ENCODE measurements around the gene CNGB1. TPM values are rescaled to one million over a fixed set of nuclear protein-coding genes. Genes with fewer than 3 reads are reported as not detected.

CNGB1 gene
- total RNA-seq, 1 experiment from 2014 or later = not detected

GRCh38 chr16:57948027-57948426 lies 22.9 kb downstream of the CNGB1 start (continued):
- TF ChIP-seq AFF4 (CRISPR knock-in tag; IDR thresholded peaks at IDR 0.05; ENCODE audit: borderline replicate concordance) (no peak), ERG (CRISPR knock-in tag; IDR thresholded peaks at IDR 0.05) (no peak), ZNF671 (CRISPR knock-in tag; IDR thresholded peaks at IDR 0.05) (no peak), ZNF232 (CRISPR knock-in tag; IDR thresholded peaks at IDR 0.05) (no peak), HMGXB4 (CRISPR knock-in tag; IDR thresholded peaks at IDR 0.05) (no peak), ZMAT4 (CRISPR knock-in tag; IDR thresholded peaks at IDR 0.05) (no peak)

- Mint-ChIP-seq H3K27ac (no peak overlapping the region), H3K9me3 (peaks cover 5% of the 10 kb centered on the region; the same call in 1 of the 2 replicates), H3K4me3 (no peak overlapping the region), H3K4me1 (peaks cover 6% of the 10 kb centered on the region; the same call in 1 of the 2 replicates), H3K36me3 (no peaks in the 10 kb centered on the region), H3K27me3 (ENCODE audit: low read depth) (no peaks in the 10 kb centered on the region)
- POLR2A ChIA-PET = no interaction called here
- no peak for DNase-seq (ENCODE audit: low spot score)
- CTCF ChIA-PET = no interaction called here
- ATAC-seq = no peak
- no peak for TF ChIP-seq IRF1 (CRISPR knock-in tag; IDR thresholded peaks at IDR 0.05)
- no peak for TF ChIP-seq PRRX2 (CRISPR knock-in tag; IDR thresholded peaks at IDR 0.05)
- no peak for TF ChIP-seq FOXP1 (CRISPR knock-in tag; IDR thresholded peaks at IDR 0.05; ENCODE audit: borderline replicate concordance)
- TF ChIP-seq RELA (CRISPR knock-in tag; IDR thresholded peaks at IDR 0.05; ENCODE audit: borderline replicate concordance) = no peak
- no peak for TF ChIP-seq ESRRA (CRISPR knock-in tag; IDR thresholded peaks at IDR 0.05; ENCODE audit: borderline replicate concordance)
- TF ChIP-seq ZNF396 (CRISPR knock-in tag; IDR thresholded peaks at IDR 0.05; ENCODE audit: borderline replicate concordance) = no peak
- no peak for TF ChIP-seq ZBTB43 (CRISPR knock-in tag; IDR thresholded peaks at IDR 0.05)
- no peak for TF ChIP-seq NR2C2 (CRISPR knock-in tag; IDR thresholded peaks at IDR 0.05)
- TF ChIP-seq JUN (CRISPR knock-in tag; IDR thresholded peaks at IDR 0.05) = no peak
- TF ChIP-seq ARID4B (CRISPR knock-in tag; IDR thresholded peaks at IDR 0.05; ENCODE audit: borderline replicate concordance) = no peak
- TF ChIP-seq ZNF219 (CRISPR knock-in tag; IDR thresholded peaks at IDR 0.05; ENCODE audit: borderline replicate concordance) = no peak
- TF ChIP-seq ZNF512 (CRISPR knock-in tag; IDR thresholded peaks at IDR 0.05; ENCODE audit: borderline replicate concordance) = no peak
- no peak for TF ChIP-seq ATF2 (CRISPR knock-in tag; IDR thresholded peaks at IDR 0.05; ENCODE audit: borderline replicate concordance, low read depth)
These were observed 23.7 kb downstream of the CNGB1 start for GRCh38 chr16:57947261-57947660.

Measured in WTC11 (cell line).